ENCODE data around the gene CEND1. TPM values are rescaled to one million over a fixed set of nuclear protein-coding genes. Genes with fewer than 3 reads are reported as not detected.

Gene CEND1
- not detected in 2 replicates for total RNA-seq (2014; rRNA removed; shearing (Covaris generic))

GRCh38 chr11:789943-790342 is at the start of gene CEND1:
Gene CEND1 (minus strand): TSS chr11:790090. CDS start chr11:788576, 1,514 bp downstream.
- no peak for DNase-seq (ENCODE audit: low spot score)

- no peak for DNase-seq (ENCODE audit: low spot score)
Measured at GRCh38 chr11:839280-839623, 49.4 kb upstream of the CEND1 start.

- DNase-seq (ENCODE audit: low spot score): peak; percentile 70
Measured at GRCh38 chr11:838441-839279, 48.8 kb upstream of the CEND1 start.

GRCh38 chr11:837990-838307 is 48.1 kb upstream of the CEND1 start:
- no peak for DNase-seq (ENCODE audit: low spot score)

- DNase-seq (ENCODE audit: low spot score): no peak
Measured at GRCh38 chr11:837189-837989, 47.5 kb upstream of the CEND1 start.

GRCh38 chr11:836700-837099 is 46.8 kb upstream of the CEND1 start:
- no peak for DNase-seq (ENCODE audit: low spot score)

- DNase-seq (ENCODE audit: low spot score): no peak
Measured at GRCh38 chr11:836274-836673, 46.4 kb upstream of the CEND1 start.

- peak; percentile 99 for DNase-seq (ENCODE audit: low spot score)
Measured at GRCh38 chr11:834371-835316, 44.8 kb upstream of the CEND1 start.

- no peak for DNase-seq (ENCODE audit: low spot score)
Measured at GRCh38 chr11:833849-834311, 44.0 kb upstream of the CEND1 start.

GRCh38 chr11:833114-833791 is 43.4 kb upstream of the CEND1 start:
- no peak for DNase-seq (ENCODE audit: low spot score)

GRCh38 chr11:832529-833113 is 42.7 kb upstream of the CEND1 start, which contains the start of gene CD151:
Gene CD151 (plus strand): TSS chr11:832952. CDS start chr11:836070, 3,118 bp downstream.
- DNase-seq (ENCODE audit: low spot score): no peak

- no peak for DNase-seq (ENCODE audit: low spot score)
Measured at GRCh38 chr11:831961-832528, 42.2 kb upstream of the CEND1 start.

GRCh38 chr11:831118-831864 is 41.4 kb upstream of the CEND1 start:
- DNase-seq (ENCODE audit: low spot score): no peak

- no peak for DNase-seq (ENCODE audit: low spot score)
Measured at GRCh38 chr11:830295-831117, 40.6 kb upstream of the CEND1 start.

- no peak for DNase-seq (ENCODE audit: low spot score)
Measured at GRCh38 chr11:829847-830294, 40.0 kb upstream of the CEND1 start.

GRCh38 chr11:829176-829846 is 39.4 kb upstream of the CEND1 start:
- DNase-seq (ENCODE audit: low spot score): no peak

GRCh38 chr11:828506-829175 is 38.8 kb upstream of the CEND1 start:
- no peak for DNase-seq (ENCODE audit: low spot score)

- no peak for DNase-seq (ENCODE audit: low spot score)
Measured at GRCh38 chr11:827897-828192, 38.0 kb upstream of the CEND1 start, which contains the start of gene CRACR2B. Gene CRACR2B (plus strand): TSS chr11:827919. CDS start chr11:828608, 689 bp downstream.

Measured in H4 (cell line).